Activated T-helper 2 cell treated with anti-CD3 and anti-CD28 coated beads, Interferon-gamma antibody, Interleukin-2, Interleukin-4, amounts not matched to agents 10 μg/mL and 5 μg/mL and 100 μg/mL, durations not matched to agents 14 hours and 24 hours and 36 hours (primary cell): ENCODE measurements around the gene GDI2. TPM values are rescaled to one million over a fixed set of nuclear protein-coding genes. Genes with fewer than 3 reads are reported as not detected.
A peak's percentile ranks its signal among the peaks of the same experiment; 100 is the strongest.
"Not testable (repeated sequence)": the region's sequence is repeated elsewhere in the genome, so short reads cannot be mapped to it uniquely, and the experiment has no call there.

Experiments used
- DNase-seq: peaks from one replicate; pipeline ENCODE4 v3.0.0; 2021; ENCODE audit warnings: low spot score
- H3K27ac Mint-ChIP-seq: one replicate; pipeline ENCODE4 v1.8.0; 2021; ENCODE audit warnings: mixed read lengths
- H3K27me3 Mint-ChIP-seq: one replicate; pipeline ENCODE4 v1.8.0; 2021; ENCODE audit warnings: low read depth, mixed read lengths
- H3K36me3 Mint-ChIP-seq: one replicate; pipeline ENCODE4 v1.8.0; 2021; ENCODE audit warnings: low read depth, mixed read lengths
- H3K4me1 Mint-ChIP-seq: one replicate; pipeline ENCODE4 v1.8.0; 2021; ENCODE audit warnings: low read depth, mixed read lengths
- H3K4me3 Mint-ChIP-seq: one replicate; pipeline ENCODE4 v1.8.0; 2021; ENCODE audit warnings: low read depth, mild to moderate bottlenecking, moderate library complexity, mixed read lengths
- H3K9me3 Mint-ChIP-seq: one replicate; pipeline ENCODE4 v1.8.0; 2021; ENCODE audit warnings: mixed read lengths
- intact Hi-C: fragments of 100-400 bp; cut with micrococcal nuclease; formaldehyde crosslinking; loops from one replicate; pipeline ENCODE4 v1.15.1; 2023
- total RNA-seq: library from RNA; stranded (reverse); gene quantifications from 2 replicates; pipeline ENCODE4 v1.2.3, GENCODE V29; 2022

Gene GDI2
- total RNA-seq = 301 and 302 TPM in 2 replicates

GRCh38 chr10:5813341-5814109 lies at the start of gene GDI2:
TSS of gene GDI2 (minus strand) at chr10:5813434. CDS start at chr10:5813258, 176 bp downstream.
- peak within 1 kb of the TSS; percentile 89 for H3K27ac Mint-ChIP-seq
- H3K36me3 Mint-ChIP-seq = peaks cover 38% of the 10 kb centered on the region
- H3K4me3 Mint-ChIP-seq = peak within 1 kb of the TSS; percentile 99
- peaks cover 51% of the 10 kb centered on the region for H3K4me1 Mint-ChIP-seq
- peak; percentile 96 for DNase-seq
- H3K9me3 Mint-ChIP-seq = no peaks in the 10 kb centered on the region
- intact Hi-C loops = loop anchor here (1.0 to 10.0 kb wide), 9 partner anchors 33 to 369 kb away; partner anchors contain the start of genes ANKRD16, IL15RA, RBM17 and TASOR2
- no peaks in the 10 kb centered on the region for H3K27me3 Mint-ChIP-seq

GRCh38 chr10:5862360-5862961 lies 49.2 kb upstream of the GDI2 start:
- DNase-seq = no peak
- Mint-ChIP-seq H3K9me3 (peaks cover under 1% of the 10 kb centered on the region), H3K4me3 (no peak overlapping the region), H3K36me3 (peaks cover 4% of the 10 kb centered on the region), H3K27me3 (no peaks in the 10 kb centered on the region), H3K27ac (no peak overlapping the region), H3K4me1 (peaks cover 6% of the 10 kb centered on the region)
- intact Hi-C loops = no loop called here

- intact Hi-C loops = no loop called here
- H3K4me1 Mint-ChIP-seq = no peaks in the 10 kb centered on the region
- H3K27ac Mint-ChIP-seq = no peak overlapping the region
- H3K9me3 Mint-ChIP-seq = no peaks in the 10 kb centered on the region
- DNase-seq = no peak
- peaks cover 4% of the 10 kb centered on the region for H3K36me3 Mint-ChIP-seq
- H3K27me3 Mint-ChIP-seq = no peaks in the 10 kb centered on the region
- no peak overlapping the region for H3K4me3 Mint-ChIP-seq
Measured at GRCh38 chr10:5860066-5860465, 46.8 kb upstream of the GDI2 start.

- H3K27me3 Mint-ChIP-seq = no peaks in the 10 kb centered on the region
- no peaks in the 10 kb centered on the region for H3K9me3 Mint-ChIP-seq
- H3K27ac Mint-ChIP-seq = no peak overlapping the region
- intact Hi-C loops = no loop called here
- no peaks in the 10 kb centered on the region for H3K36me3 Mint-ChIP-seq
- no peak for DNase-seq
- H3K4me3 Mint-ChIP-seq = no peak overlapping the region
- no peaks in the 10 kb centered on the region for H3K4me1 Mint-ChIP-seq
Measured at GRCh38 chr10:5858811-5859210, 45.6 kb upstream of the GDI2 start.

- Mint-ChIP-seq H3K36me3 (no peaks in the 10 kb centered on the region), H3K4me1 (peaks cover 4% of the 10 kb centered on the region), H3K9me3 (no peaks in the 10 kb centered on the region), H3K27me3 (no peaks in the 10 kb centered on the region), H3K27ac (no peak overlapping the region), H3K4me3 (no peak overlapping the region)
- no peak for DNase-seq
- intact Hi-C loops = no loop called here
Measured at GRCh38 chr10:5856701-5857004, 43.4 kb upstream of the GDI2 start.

GRCh38 chr10:5855979-5856700 lies 42.9 kb upstream of the GDI2 start:
- DNase-seq = no peak
- intact Hi-C loops = no loop called here
- Mint-ChIP-seq H3K4me3 (no peak overlapping the region), H3K4me1 (peaks cover 4% of the 10 kb centered on the region), H3K27ac (no peak overlapping the region), H3K9me3 (no peaks in the 10 kb centered on the region), H3K36me3 (no peaks in the 10 kb centered on the region), H3K27me3 (no peaks in the 10 kb centered on the region)

- Mint-ChIP-seq H3K36me3 (no peaks in the 10 kb centered on the region), H3K9me3 (no peaks in the 10 kb centered on the region), H3K4me1 (peaks cover 4% of the 10 kb centered on the region), H3K4me3 (no peak overlapping the region), H3K27me3 (no peaks in the 10 kb centered on the region), H3K27ac (no peak overlapping the region)
- intact Hi-C loops = no loop called here
- DNase-seq = no peak
Measured at GRCh38 chr10:5854131-5854475, 40.9 kb upstream of the GDI2 start.

GRCh38 chr10:5846667-5847066 lies 33.4 kb upstream of the GDI2 start:
- DNase-seq, H3K36me3 Mint-ChIP-seq, H3K4me3 Mint-ChIP-seq, H3K27me3 Mint-ChIP-seq, H3K9me3 Mint-ChIP-seq: not testable (repeated sequence)
- Mint-ChIP-seq H3K27ac (peak overlapping the region; percentile 93), H3K4me1 (peaks cover 19% of the 10 kb centered on the region)
- intact Hi-C loops = loop anchor here (1.0 kb wide), 2 partner anchors 26 to 33 kb away; partner anchors contain the start of gene GDI2

- Mint-ChIP-seq H3K4me1 (peaks cover 19% of the 10 kb centered on the region), H3K27me3 (peaks cover 2% of the 10 kb centered on the region), H3K36me3 (no peaks in the 10 kb centered on the region), H3K4me3 (no peak overlapping the region), H3K9me3 (no peaks in the 10 kb centered on the region), H3K27ac (peak overlapping the region; percentile 47)
- no peak for DNase-seq
- intact Hi-C loops = no loop called here
Measured at GRCh38 chr10:5844345-5845055, 31.3 kb upstream of the GDI2 start.

- H3K36me3 Mint-ChIP-seq = no peaks in the 10 kb centered on the region
- no peak overlapping the region for H3K4me3 Mint-ChIP-seq
- no peaks in the 10 kb centered on the region for H3K9me3 Mint-ChIP-seq
- peaks cover 19% of the 10 kb centered on the region for H3K4me1 Mint-ChIP-seq
- DNase-seq = no peak
- peak overlapping the region; percentile 47 for H3K27ac Mint-ChIP-seq
- peaks cover 2% of the 10 kb centered on the region for H3K27me3 Mint-ChIP-seq
- intact Hi-C loops = no loop called here
Measured at GRCh38 chr10:5843686-5844344, 30.6 kb upstream of the GDI2 start.

GRCh38 chr10:5841965-5842364 lies 28.7 kb upstream of the GDI2 start:
- Mint-ChIP-seq H3K4me3 (no peak overlapping the region), H3K4me1 (peaks cover 19% of the 10 kb centered on the region), H3K9me3 (no peaks in the 10 kb centered on the region), H3K36me3 (no peaks in the 10 kb centered on the region), H3K27me3 (peaks cover 2% of the 10 kb centered on the region), H3K27ac (no peak overlapping the region)
- intact Hi-C loops = no loop called here
- no peak for DNase-seq
